Stomach smooth muscle (tissue), 2 donors: ENCODE measurements around the gene GOLPH3L.
"Not testable (repeated sequence)": the region's sequence is repeated elsewhere in the genome, so short reads cannot be mapped to it uniquely, and the experiment has no call there.

Experiments used
- H3K27ac ChIP-seq: one replicate; pipeline ENCODE4 v1.7.0; 2013; ENCODE audit warnings: mild to moderate bottlenecking, low read length, inconsistent platforms
- H3K27me3 ChIP-seq, 2 donors: one replicate each; pipeline ENCODE4 v1.7.0; 2013; ENCODE audit warnings: low read length in 2 of 2; ENCODE audit not compliant: insufficient read depth in 2 of 2, control insufficient read depth in 1 of 2
- H3K36me3 ChIP-seq, 2 donors: one replicate each; pipeline ENCODE4 v1.7.0; 2013; ENCODE audit warnings: low read length in 2 of 2; ENCODE audit not compliant: control insufficient read depth in 2 of 2, insufficient read depth in 2 of 2
- H3K4me1 ChIP-seq: one replicate; pipeline ENCODE4 v1.7.0; 2013; ENCODE audit warnings: low read length; ENCODE audit not compliant: control insufficient read depth, insufficient read depth
- H3K4me3 ChIP-seq, 2 donors: one replicate each; pipeline ENCODE4 v1.7.0; 2013; ENCODE audit warnings: low read length in 2 of 2
- H3K9ac ChIP-seq, 2 donors: one replicate each; pipeline ENCODE4 v1.7.0; 2013; ENCODE audit warnings: low read length in 2 of 2, mild to moderate bottlenecking in 1 of 2
- H3K9me3 ChIP-seq, 2 donors: one replicate each; pipeline ENCODE4 v1.7.0; 2013; ENCODE audit warnings: low read length in 2 of 2; ENCODE audit not compliant: control insufficient read depth in 2 of 2
- donor health status: healthy.
- donor health status: Pancreatic carcinoma.

Gene GOLPH3L

DNA sequence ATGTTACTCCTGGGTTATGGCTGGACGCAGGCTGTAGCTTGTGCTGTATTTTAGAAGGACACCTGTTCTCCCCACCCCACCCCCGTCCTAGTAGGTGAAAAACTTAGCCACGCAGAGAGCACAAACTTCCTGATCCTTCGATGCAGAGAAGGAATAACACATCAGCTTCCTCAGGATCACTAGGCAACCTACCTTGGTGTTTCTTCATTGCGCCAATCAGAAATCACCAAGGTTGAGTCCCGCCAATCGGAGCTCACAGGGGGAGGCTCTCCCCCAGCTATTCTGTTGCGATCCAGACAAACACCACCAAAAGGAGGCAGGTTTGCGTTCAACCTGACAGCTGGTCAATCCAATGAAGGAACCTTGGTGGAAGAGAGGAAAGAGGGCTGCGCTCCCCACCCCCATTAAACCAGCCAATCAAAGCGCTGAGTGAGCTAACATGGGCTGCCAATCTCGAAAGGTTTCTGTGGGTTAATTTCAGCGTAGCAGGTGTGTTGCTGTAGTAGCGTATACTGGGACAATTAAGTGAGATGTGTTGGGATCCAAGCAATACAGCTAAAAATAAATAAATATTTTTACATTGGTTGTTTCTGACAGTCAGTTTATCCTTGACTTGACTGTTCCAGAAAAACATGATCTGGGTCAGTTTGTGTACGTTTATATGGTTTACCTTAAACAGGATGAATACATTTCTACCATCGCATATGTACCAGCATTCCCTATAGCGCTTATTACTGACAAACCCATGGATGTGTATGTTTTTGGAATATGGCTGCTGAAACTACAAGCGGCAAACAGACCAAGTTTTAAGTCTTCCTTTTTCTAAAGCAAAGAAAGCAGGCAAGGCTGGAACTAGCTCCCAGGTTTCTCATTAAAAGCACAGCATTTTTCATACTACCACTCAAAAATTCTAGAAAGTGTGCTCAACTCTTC is at the start of gene GOLPH3L:
Gene GOLPH3L (minus strand): TSS at position 160 of the 933 bp plus-strand sequence. CDS start 2,316 bp downstream, outside the sequence.
- Histone ChIP-seq H3K9me3 (no peaks in the 10 kb centered on the region), H3K27me3 (no peaks in the 10 kb centered on the region), H3K4me1 (peaks cover 3% of the 10 kb centered on the region), H3K9ac (peak within 1 kb of the TSS; percentile 60 to 69), H3K4me3 (peak within 1 kb of the TSS; percentile 87 to 97), H3K36me3 (peaks cover 0 to 3% of the 10 kb centered on the region in 2 donors), H3K27ac (no peak within 1 kb of the TSS)

DNA sequence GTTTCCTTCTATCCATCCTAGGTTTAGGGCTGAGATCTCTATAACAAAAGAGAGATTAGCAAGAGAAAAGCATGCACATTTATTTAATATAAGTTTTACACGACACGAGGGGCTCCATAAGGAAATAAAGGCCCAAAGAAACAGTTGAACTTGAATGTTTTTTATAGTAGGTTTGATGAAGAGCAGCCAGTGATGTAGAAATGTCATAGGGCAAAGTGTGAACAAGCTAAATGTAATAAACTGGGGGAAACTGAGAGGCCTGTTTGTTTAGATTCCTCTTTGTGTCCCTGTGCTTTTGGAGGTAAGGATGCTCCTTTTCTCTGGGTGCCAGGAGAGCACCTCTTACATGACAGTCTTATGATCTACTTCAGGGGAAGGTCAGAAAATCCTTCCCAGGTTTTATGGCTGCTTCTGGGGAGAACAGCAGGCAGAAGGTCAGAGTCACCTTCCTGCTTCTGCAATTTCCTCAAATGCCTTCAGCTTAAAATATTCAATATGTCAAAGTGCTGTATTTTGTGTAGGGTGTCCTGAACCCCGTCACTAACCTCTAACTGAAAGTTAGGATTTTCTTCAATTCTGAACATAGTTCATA is 33.3 kb upstream of the GOLPH3L start:
- Histone ChIP-seq H3K9me3 (no peaks in the 10 kb centered on the region), H3K4me1 (no peaks in the 10 kb centered on the region), H3K9ac (no peak overlapping the region), H3K4me3 (no peak overlapping the region), H3K27ac (no peak overlapping the region), H3K27me3 (no peaks in the 10 kb centered on the region), H3K36me3 (no peaks in the 10 kb centered on the region)

DNA sequence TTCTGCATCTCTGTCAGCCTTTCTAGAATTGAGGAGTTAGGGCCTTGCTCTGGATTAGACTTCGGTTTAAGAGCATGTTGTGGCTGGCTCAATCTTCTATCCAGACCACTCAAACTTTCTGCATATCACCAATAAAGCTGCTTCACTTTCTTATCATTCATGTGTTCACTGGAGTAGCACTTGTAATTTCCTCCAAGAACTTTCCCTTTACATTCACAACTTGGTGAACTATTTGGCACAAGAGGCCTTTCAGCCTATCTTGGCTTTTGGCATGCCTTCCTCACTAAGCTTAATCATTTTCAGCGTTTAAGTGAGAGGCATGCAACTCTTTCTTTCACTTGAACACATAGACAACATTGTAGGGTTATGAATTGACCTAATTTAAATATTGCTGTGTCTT is 27.4 kb upstream of the GOLPH3L start:
- Histone ChIP-seq H3K27ac (no peak overlapping the region), H3K9me3 (no peaks in the 10 kb centered on the region), H3K4me3 (no peak overlapping the region), H3K27me3 (no peaks in the 10 kb centered on the region), H3K4me1 (no peaks in the 10 kb centered on the region), H3K9ac (no peak overlapping the region), H3K36me3 (no peaks in the 10 kb centered on the region)

- Histone ChIP-seq H3K27ac (no peak within 1 kb of the TSS), H3K27me3 (no peaks in the 10 kb centered on the region), H3K36me3 (no peaks in the 10 kb centered on the region), H3K9ac (no peak within 1 kb of the TSS), H3K4me1 (no peaks in the 10 kb centered on the region), H3K9me3 (no peaks in the 10 kb centered on the region), H3K4me3 (no peak within 1 kb of the TSS)
Observed at GRCh38 chr1:150720703-150721102, 23.7 kb upstream of the GOLPH3L start, which contains the start of gene HORMAD1. Gene HORMAD1, minus strand, starts transcription at chr1:150720895. Its CDS starts 1,390 bp downstream, at chr1:150719505.

DNA sequence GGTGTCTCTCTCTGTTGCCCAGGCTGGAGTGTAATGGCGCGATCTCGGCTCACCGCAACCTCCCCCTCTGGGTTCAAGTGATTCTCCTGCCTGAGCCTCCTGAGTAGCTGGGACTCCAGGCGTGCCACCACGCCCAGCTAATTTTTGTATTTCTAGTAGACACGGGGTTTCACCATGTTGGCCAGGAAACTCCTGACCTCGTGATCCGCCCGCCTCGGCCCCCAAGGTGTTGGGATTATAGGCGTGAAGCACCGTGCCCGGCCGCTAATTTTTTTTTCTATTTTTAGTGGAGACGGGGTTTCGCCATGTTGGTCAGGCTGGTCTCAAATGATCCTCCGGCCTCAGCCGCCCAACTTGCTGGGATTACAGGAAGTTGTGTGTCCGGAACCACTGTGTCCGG is 23.1 kb upstream of the GOLPH3L start:
- Histone ChIP-seq H3K4me1 (no peaks in the 10 kb centered on the region), H3K27me3 (no peaks in the 10 kb centered on the region), H3K4me3 (no peak overlapping the region), H3K27ac (no peak overlapping the region), H3K9ac (no peak overlapping the region), H3K36me3 (no peaks in the 10 kb centered on the region), H3K9me3 (no peaks in the 10 kb centered on the region)

DNA sequence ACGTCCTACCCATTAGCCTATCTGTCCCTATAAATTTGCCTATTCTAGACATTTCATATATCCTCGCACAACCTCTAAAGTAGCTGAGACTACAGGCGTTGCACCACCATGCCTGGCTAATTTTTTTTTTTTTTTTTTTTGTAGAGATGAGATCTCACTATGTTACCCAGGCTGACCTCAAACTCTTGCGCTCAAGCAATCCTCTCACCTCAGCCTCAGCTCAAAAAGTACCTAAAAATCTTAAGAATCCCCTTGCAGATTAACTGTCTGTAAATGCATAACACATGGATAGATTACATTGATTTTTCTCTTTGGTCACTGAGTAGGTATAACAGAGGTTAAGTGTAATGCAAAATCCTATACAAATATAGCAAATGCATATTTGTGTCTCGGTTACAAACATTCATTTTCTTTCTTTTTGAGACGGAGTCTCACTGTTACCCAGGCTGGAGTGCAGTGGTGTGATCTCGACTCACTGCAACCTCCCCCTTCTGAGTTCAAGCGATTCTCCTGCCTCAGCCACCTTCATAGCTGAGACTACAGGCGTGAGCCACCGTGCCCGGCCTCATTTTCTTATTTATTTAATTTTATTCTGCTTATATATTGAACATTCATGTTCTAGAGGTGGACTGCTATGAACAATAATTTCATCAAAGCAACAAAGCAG is 21.4 kb upstream of the GOLPH3L start:
- Histone ChIP-seq H3K27ac (no peak overlapping the region), H3K27me3 (no peaks in the 10 kb centered on the region), H3K9me3 (no peaks in the 10 kb centered on the region), H3K36me3 (no peaks in the 10 kb centered on the region), H3K4me3 (no peak overlapping the region), H3K4me1 (no peaks in the 10 kb centered on the region), H3K9ac (no peak overlapping the region)

GRCh38 chr1:150709031-150709430 is 12.1 kb upstream of the GOLPH3L start:
- H3K9ac ChIP-seq, H3K36me3 ChIP-seq, H3K4me1 ChIP-seq, H3K9me3 ChIP-seq, H3K27ac ChIP-seq, H3K27me3 ChIP-seq, H3K4me3 ChIP-seq: not testable (repeated sequence)

DNA sequence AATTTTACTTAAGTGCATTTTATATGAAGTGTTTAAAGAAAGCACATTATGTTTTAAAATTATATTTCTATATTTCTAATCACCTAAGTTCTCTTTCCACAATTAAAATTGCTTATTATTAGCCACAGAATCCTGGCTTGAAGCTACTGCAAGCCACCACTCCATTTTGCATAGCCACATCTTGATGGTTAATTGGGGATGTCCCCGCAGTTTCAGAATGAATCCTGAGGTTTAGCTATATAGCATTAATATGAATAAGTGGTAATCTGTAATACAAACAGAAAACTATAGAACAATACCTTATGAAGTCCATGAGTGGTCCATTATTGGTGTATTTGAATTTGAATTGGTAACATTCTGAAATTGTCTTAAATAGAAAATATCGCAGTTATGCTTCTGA is 11.6 kb upstream of the GOLPH3L start:
- no peaks in the 10 kb centered on the region for H3K36me3 ChIP-seq
- no peaks in the 10 kb centered on the region for H3K9me3 ChIP-seq
- no peak overlapping the region for H3K27ac ChIP-seq
- no peaks in the 10 kb centered on the region for H3K27me3 ChIP-seq
- H3K4me1 ChIP-seq: no peaks in the 10 kb centered on the region
- no peak overlapping the region for H3K9ac ChIP-seq
- no peak overlapping the region for H3K4me3 ChIP-seq

- Histone ChIP-seq H3K27ac (no peak overlapping the region), H3K27me3 (no peaks in the 10 kb centered on the region), H3K36me3 (no peaks in the 10 kb centered on the region), H3K4me3 (no peak overlapping the region), H3K9me3 (no peaks in the 10 kb centered on the region), H3K4me1 (no peaks in the 10 kb centered on the region), H3K9ac (no peak overlapping the region)
Observed at GRCh38 chr1:150706091-150706490, 9.1 kb upstream of the GOLPH3L start.

GRCh38 chr1:150703427-150703826 is 6.5 kb upstream of the GOLPH3L start:
- Histone ChIP-seq H3K9me3 (no peaks in the 10 kb centered on the region), H3K27me3 (no peaks in the 10 kb centered on the region), H3K4me1 (no peaks in the 10 kb centered on the region), H3K27ac (no peak overlapping the region), H3K4me3 (no peak overlapping the region), H3K9ac (no peak overlapping the region), H3K36me3 (no peaks in the 10 kb centered on the region)
